Activated naive CD4-positive, alpha-beta T cell treated with anti-CD3 and anti-CD28 coated beads, Interleukin-2, amount 10 ng/mL, durations not matched to agents 7 days and 5 days (primary cell): ENCODE results near the gene BCO1.

ENCODE experiments used
- CTCF ChIA-PET: fragments of 350-600 bp; sonication (Branson Sonifier 250); formaldehyde crosslinking; loops from one replicate; lab custom pipeline; 2021; ENCODE audit warnings: antibody characterized with exemption; lab: Charles Lee
- DNase-seq: peaks from one replicate; pipeline ENCODE4 v3.0.0-alpha.2; 2020
- H3K27ac Mint-ChIP-seq: one replicate; pipeline ENCODE4 v1.8.0; 2021; ENCODE audit warnings: mild to moderate bottlenecking, moderate library complexity, mixed read lengths
- H3K27me3 Mint-ChIP-seq: one replicate; pipeline ENCODE4 v1.8.0; 2021; ENCODE audit warnings: mild to moderate bottlenecking, mixed read lengths
- H3K36me3 Mint-ChIP-seq: one replicate; pipeline ENCODE4 v1.8.0; 2021; ENCODE audit warnings: mixed read lengths
- H3K4me1 Mint-ChIP-seq: one replicate; pipeline ENCODE4 v1.8.0; 2021; ENCODE audit warnings: mixed read lengths
- H3K4me3 Mint-ChIP-seq: one replicate; pipeline ENCODE4 v1.8.0; 2021; ENCODE audit warnings: mild to moderate bottlenecking, moderate library complexity, mixed read lengths
- H3K9me3 Mint-ChIP-seq: one replicate; pipeline ENCODE4 v1.8.0; 2021; ENCODE audit warnings: mixed read lengths

The BCO1 gene

GRCh38 chr16:81327447-81328196, 89.1 kb downstream of the BCO1 start:
- H3K4me1 Mint-ChIP-seq, result no peaks in the 10 kb centered on the region
- no peak for DNase-seq
- H3K27me3 Mint-ChIP-seq, result no peaks in the 10 kb centered on the region
- H3K9me3 Mint-ChIP-seq, result no peaks in the 10 kb centered on the region
- H3K36me3 Mint-ChIP-seq, result no peaks in the 10 kb centered on the region
- CTCF ChIA-PET, result interaction anchor here (1.4 kb wide), 1 partner anchor 11 kb away, joined by 4 read pairs; no protein-coding TSS in a partner anchor
- H3K27ac Mint-ChIP-seq, result no peak overlapping the region
- no peak overlapping the region for H3K4me3 Mint-ChIP-seq

- no peak overlapping the region for H3K27ac Mint-ChIP-seq
These were observed 91.5 kb downstream of the BCO1 start for GRCh38 chr16:81329947-81330346.

GRCh38 chr16:81333356-81333755, 94.9 kb downstream of the BCO1 start:
- Mint-ChIP-seq H3K4me3 (no peak overlapping the region), H3K36me3 (peaks cover 2% of the 10 kb centered on the region), H3K4me1 (no peaks in the 10 kb centered on the region), H3K9me3 (no peaks in the 10 kb centered on the region), H3K27me3 (no peaks in the 10 kb centered on the region), H3K27ac (no peak overlapping the region)
- no peak for DNase-seq
- CTCF ChIA-PET, result no interaction called here

More at GRCh38 chr16:81329947-81330346, 91.5 kb downstream of the BCO1 start:
- no peaks in the 10 kb centered on the region for H3K9me3 Mint-ChIP-seq
- H3K4me1 Mint-ChIP-seq, result no peaks in the 10 kb centered on the region
- H3K27me3 Mint-ChIP-seq, result no peaks in the 10 kb centered on the region
- no peak overlapping the region for H3K4me3 Mint-ChIP-seq
- H3K36me3 Mint-ChIP-seq, result no peaks in the 10 kb centered on the region
- CTCF ChIA-PET, result no interaction called here
- no peak for DNase-seq

- Mint-ChIP-seq H3K27me3 (no peaks in the 10 kb centered on the region), H3K36me3 (peaks cover 2% of the 10 kb centered on the region), H3K9me3 (no peaks in the 10 kb centered on the region), H3K27ac (no peak overlapping the region), H3K4me3 (no peak overlapping the region), H3K4me1 (no peaks in the 10 kb centered on the region)
- CTCF ChIA-PET, result interaction anchor here (0.7 to 1.2 kb wide), 2 partner anchors 22 to 429 kb away, joined by 3 read pairs; no protein-coding TSS in a partner anchor
- no peak for DNase-seq
These were observed 97.2 kb downstream of the BCO1 start for GRCh38 chr16:81335669-81336068.

GRCh38 chr16:81337097-81337496, 98.6 kb downstream of the BCO1 start:
- H3K27ac Mint-ChIP-seq, result no peak overlapping the region
- no peaks in the 10 kb centered on the region for H3K4me1 Mint-ChIP-seq
- no peak for DNase-seq
- peaks cover 2% of the 10 kb centered on the region for H3K36me3 Mint-ChIP-seq
- no peaks in the 10 kb centered on the region for H3K27me3 Mint-ChIP-seq
- H3K9me3 Mint-ChIP-seq, result peaks cover 9% of the 10 kb centered on the region
- CTCF ChIA-PET, result interaction anchor here (0.6 to 1.2 kb wide), 2 partner anchors 132 to 147 kb away, joined by 3 to 5 read pairs; no protein-coding TSS in a partner anchor
- no peak overlapping the region for H3K4me3 Mint-ChIP-seq
